UCSD-AML1 (cell line): Measurements from ENCODE around the gene POPDC2.
A peak's percentile ranks its signal among the peaks of the same experiment; 100 is the strongest.
"Not testable (repeated sequence)": the region's sequence is repeated elsewhere in the genome, so short reads cannot be mapped to it uniquely, and the experiment has no call there.

ENCODE experiments used
- DNase-seq: peaks from one replicate; lab custom pipeline; 2025; ENCODE audit not compliant: unreplicated experiment; lab: John Stamatoyannopoulos, UW

Gene POPDC2

GRCh38 chr3:119616056-119616455, 44.3 kb downstream of the POPDC2 start:
- no peak for DNase-seq

- DNase-seq: no peak
Measured at GRCh38 chr3:119613872-119614271, 46.5 kb downstream of the POPDC2 start.

GRCh38 chr3:119613201-119613600, 47.2 kb downstream of the POPDC2 start:
- no peak for DNase-seq

GRCh38 chr3:119611664-119612063, 48.7 kb downstream of the POPDC2 start:
- DNase-seq: no peak

- DNase-seq: no peak
Measured at GRCh38 chr3:119609301-119609700, 51.1 kb downstream of the POPDC2 start.

- no peak for DNase-seq
Measured at GRCh38 chr3:119608405-119609000, 51.9 kb downstream of the POPDC2 start.

GRCh38 chr3:119604878-119605277, 55.5 kb downstream of the POPDC2 start:
- DNase-seq: no peak

- no peak for DNase-seq
Measured at GRCh38 chr3:119602676-119603075, 57.7 kb downstream of the POPDC2 start.

- DNase-seq: no peak
Measured at GRCh38 chr3:119601154-119601553, 59.2 kb downstream of the POPDC2 start.

- DNase-seq: peak; percentile 74
Measured at GRCh38 chr3:119600732-119601131, 59.7 kb downstream of the POPDC2 start.

GRCh38 chr3:119599558-119600174, 60.7 kb downstream of the POPDC2 start:
- no peak for DNase-seq

- no peak for DNase-seq
Measured at GRCh38 chr3:119598410-119599098, 61.8 kb downstream of the POPDC2 start.

GRCh38 chr3:119597548-119598288, 62.7 kb downstream of the POPDC2 start, which contains the start of gene PLA1A:
TSS of gene PLA1A (plus strand) at chr3:119597885. CDS start at chr3:119597914, 29 bp downstream.
- DNase-seq: no peak

- DNase-seq: no peak
Measured at GRCh38 chr3:119596398-119596797, 64.0 kb downstream of the POPDC2 start.

GRCh38 chr3:119595639-119596334, 64.6 kb downstream of the POPDC2 start:
- peak; percentile 19 for DNase-seq

- DNase-seq: not testable (repeated sequence)
Measured at GRCh38 chr3:119594929-119595328, 65.5 kb downstream of the POPDC2 start.

GRCh38 chr3:119594066-119594465, 66.3 kb downstream of the POPDC2 start:
- no peak for DNase-seq

- DNase-seq: no peak
Measured at GRCh38 chr3:119592861-119593260, 67.5 kb downstream of the POPDC2 start.
